HTERT RPE-1 (cell line): ENCODE measurements around the gene SBF2.

Experiments used
- in situ Hi-C: fragments of 300-500 bp; cut with MboI; formaldehyde crosslinking; loops from 4 replicates; pipeline ENCODE4 v1.14.3; 2020; ENCODE audit warnings: low sequenced_read_pairs

The SBF2 gene

GRCh38 chr11:10293423-10294289, at the start of gene SBF2:
Gene SBF2, minus strand, starts transcription at chr11:10294219. Its CDS starts 150 bp downstream, at chr11:10294069.
- in situ Hi-C loops, result no loop called here

- in situ Hi-C loops, result no loop called here
Observed at GRCh38 chr11:10338287-10338686, 44.3 kb upstream of the SBF2 start.

GRCh38 chr11:10333490-10333889, 39.5 kb upstream of the SBF2 start:
- in situ Hi-C loops, result no loop called here

- in situ Hi-C loops, result no loop called here
Observed at GRCh38 chr11:10331548-10332289, 37.7 kb upstream of the SBF2 start.

GRCh38 chr11:10329935-10330334, 35.9 kb upstream of the SBF2 start:
- in situ Hi-C loops, result no loop called here

DNA sequence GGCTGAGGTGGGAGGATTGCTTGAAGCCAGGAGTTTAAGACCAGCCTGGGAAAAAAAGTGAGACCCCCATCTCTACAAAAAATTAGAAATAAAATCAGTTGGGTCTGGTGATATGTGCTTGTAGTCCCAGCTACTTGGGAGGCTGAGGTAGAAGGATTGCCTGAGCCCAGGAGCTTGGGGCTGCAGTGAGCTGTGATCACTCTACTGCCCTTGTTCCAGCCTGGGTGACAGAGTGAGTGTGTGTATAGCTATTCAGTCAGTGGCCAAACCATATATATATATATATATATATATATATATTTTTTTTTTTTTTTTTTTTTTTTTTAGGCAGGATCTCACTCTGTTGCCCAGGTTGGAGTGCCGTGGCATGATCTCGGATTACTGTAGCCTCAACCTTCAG, 35.3 kb upstream of the SBF2 start:
- in situ Hi-C loops, result no loop called here

DNA sequence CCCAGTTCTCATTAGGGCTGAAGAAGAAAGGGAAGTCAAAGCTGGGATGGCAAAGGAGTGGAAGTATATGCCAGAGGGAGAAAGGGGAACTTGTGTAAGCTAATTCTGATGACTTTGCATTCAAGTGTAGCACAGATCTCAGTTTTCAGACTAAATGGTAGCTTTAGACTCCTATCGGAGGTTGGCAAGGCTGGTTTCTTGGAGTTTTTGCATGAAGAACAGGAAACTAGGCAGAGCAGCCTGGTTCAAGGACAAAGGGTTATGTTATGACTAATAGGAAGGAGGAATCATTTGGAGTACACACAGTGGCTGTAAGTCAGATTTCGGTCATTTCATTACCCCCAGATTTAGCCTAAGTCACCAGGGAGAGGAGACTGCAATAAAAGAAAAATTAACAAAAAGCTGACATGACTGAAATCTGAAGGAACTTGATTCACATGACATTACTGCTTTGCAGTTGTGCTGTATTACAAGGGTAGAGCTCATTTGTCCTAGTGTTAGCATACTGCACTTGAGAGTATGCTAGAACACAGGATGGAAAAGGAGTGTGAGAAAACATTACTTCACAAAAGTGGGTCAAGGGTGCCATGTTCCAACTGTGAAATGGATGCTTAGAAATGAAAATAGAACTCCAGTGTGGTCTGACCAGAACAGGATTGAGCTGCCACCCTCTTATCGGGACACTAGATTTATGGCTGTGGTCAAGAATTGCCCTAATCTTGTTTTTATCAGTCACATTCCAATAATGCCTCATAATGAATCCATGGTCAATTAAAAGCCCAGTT, 34.5 kb upstream of the SBF2 start:
- in situ Hi-C loops, result no loop called here

GRCh38 chr11:10327254-10327653, 33.2 kb upstream of the SBF2 start:
- in situ Hi-C loops, result no loop called here

DNA sequence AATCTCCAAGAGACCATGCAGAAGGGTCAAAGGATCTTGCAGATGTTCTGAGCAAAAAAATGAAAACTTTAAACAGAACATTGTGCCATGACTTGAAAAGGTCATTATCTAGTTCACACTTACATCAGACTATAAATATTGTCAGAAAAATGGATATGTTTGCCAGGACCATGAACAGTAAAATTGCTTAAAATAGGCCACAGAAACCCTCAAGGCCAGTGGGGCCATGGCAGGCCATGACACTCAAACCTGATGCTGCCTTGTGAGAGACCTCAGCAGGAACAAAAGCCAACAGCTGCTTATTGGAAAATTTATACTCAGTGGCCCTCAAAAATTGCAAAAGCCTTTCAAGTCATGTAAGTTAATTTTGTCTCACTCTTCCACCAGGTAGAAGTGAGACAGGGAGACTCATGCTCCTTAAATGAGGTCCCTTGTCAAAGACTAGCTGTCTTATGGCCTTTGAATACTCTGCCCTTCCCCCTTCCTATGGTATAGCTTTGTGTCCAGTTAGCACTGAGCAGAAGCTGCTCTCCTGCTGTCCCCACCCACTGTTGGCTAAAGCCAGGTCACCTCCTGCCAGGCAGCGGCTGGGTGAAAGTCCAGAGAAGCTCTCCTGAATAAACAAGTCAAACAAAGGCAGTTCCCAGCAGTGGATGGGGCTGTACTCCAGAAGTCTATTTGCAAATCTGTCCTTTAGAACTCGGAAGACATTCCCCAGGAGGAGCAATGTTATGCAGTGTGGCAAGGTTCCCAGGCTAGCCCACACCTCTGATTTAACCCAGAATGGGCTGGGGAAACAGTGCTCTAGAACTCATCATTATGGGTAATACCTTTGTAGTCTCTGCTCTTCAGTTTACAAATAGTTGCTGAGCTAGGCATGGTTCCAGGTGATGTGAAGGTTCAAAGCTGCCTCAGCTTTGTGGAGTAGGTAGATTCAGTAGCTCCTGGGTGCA, 32.3 kb upstream of the SBF2 start:
- in situ Hi-C loops, result no loop called here

DNA sequence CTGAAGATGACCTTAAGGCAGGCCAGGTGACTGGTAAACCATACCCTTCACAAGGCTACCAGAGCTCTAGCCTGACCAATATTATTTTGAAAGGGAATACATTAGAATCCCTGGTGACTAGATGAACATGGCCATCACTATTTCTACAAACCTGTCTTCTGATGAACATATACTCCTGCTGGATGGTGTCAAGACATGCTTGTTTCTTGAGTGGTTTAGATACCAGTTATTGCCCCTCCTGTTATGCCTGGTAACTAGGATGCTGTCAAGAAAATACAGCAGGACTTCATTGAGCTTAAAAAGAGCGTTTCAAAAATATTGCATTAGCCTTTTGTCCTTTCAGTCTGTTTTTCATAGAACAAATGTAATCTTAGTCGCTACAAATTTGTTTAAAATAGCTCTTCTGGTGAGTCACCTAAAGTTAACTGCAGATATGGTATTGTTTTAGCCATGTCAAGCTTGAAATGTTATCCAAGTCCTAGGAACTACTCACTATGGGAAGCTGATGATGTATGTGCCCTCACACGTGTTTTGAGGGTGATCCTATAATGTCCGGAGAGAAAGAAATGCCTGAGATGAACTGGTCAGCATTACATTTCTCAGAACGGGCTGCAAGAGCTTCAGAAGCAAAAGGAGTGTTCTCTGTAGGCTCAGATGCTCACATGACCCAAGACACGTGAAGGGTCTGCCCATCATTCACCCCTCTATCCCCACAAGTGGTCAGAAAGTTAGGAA, 31.4 kb upstream of the SBF2 start:
- in situ Hi-C loops, result no loop called here

GRCh38 chr11:10324474-10324873, 30.5 kb upstream of the SBF2 start:
- in situ Hi-C loops, result no loop called here

- in situ Hi-C loops, result no loop called here
Observed at GRCh38 chr11:10323793-10324170, 29.8 kb upstream of the SBF2 start.

GRCh38 chr11:10322830-10323792, 29.1 kb upstream of the SBF2 start:
- in situ Hi-C loops, result no loop called here

DNA sequence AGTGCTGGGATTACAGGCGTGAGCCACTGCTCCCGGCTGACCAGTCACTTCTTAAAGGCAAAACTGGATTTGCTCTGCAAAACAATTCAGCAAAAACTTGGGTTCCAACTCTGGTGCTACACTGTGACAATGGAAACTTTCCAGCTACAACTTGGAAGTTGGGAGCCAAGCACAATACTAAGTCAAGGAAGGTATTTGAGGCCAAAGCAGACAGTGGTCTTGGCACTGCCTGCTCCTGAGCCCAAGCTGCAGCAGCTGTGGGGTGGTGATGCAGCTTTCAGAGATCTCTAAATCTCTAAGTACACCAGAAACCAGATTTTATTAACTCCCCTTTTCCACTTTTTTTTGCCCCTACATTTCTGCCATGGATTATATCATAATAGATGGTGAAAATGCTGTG, 28.4 kb upstream of the SBF2 start:
- in situ Hi-C loops, result no loop called here

GRCh38 chr11:10320736-10321465, 26.9 kb upstream of the SBF2 start:
- in situ Hi-C loops, result no loop called here

- in situ Hi-C loops, result no loop called here
Observed at GRCh38 chr11:10319702-10320558, 25.9 kb upstream of the SBF2 start.

- in situ Hi-C loops, result no loop called here
Observed at GRCh38 chr11:10318527-10318802, 24.4 kb upstream of the SBF2 start.
